DND-41 (cell line): ENCODE results near the gene CEMIP.

Source experiments
- CTCF ChIP-seq: IDR thresholded peaks from 2 replicates; pipeline ENCODE4 v1.5.1; 2012; ENCODE audit warnings: borderline replicate concordance, low read length, moderate library complexity, mild to moderate bottlenecking; ENCODE audit not compliant: poor library complexity, severe bottlenecking; ENCODE audit errors: extremely low read depth
- EZH2 ChIP-seq: IDR thresholded peaks from 3 replicates; pipeline ENCODE4 v1.6.1; 2012; ENCODE audit warnings: borderline replicate concordance, low read depth, mild to moderate bottlenecking, moderate library complexity, low read length, inconsistent platforms; ENCODE audit not compliant: severe bottlenecking

GRCh38 chr15:80822676-80823075 lies 43.5 kb downstream of the CEMIP start:
- no peak for TF ChIP-seq EZH2
- TF ChIP-seq CTCF = no peak
